Measurements from ENCODE around the gene PSG3.
"Not testable (repeated sequence)": the region's sequence is repeated elsewhere in the genome, so short reads cannot be mapped to it uniquely, and the experiment has no call there.

Gene PSG3

DNA sequence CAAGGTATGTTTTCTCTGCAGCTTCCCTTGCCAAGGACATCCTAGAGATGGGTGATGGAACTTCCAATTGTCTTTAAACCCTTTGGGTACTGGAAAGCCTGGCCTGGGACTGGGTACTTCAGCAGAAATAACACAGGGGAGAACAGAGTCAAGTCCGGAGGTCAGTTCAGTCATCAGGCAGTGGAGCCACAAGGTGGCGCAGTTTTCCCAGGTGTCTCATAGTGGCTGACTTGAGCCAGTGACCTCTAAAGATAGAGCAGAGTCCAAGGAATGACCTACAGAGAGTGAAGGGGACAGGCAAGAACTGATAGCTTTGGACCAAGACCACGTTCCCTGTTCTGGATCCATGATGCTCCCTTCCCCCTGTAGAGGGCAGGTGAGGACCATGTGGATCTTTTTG lies 18.4 kb upstream of the PSG3 start:
- WGBS, result 23% methylated on average over 3 of the region's 3 CpGs
- not testable (repeated sequence) for H3K9ac ChIP-seq (ENCODE audit: low read depth, low read length); H3K9me3 ChIP-seq (ENCODE audit: insufficient read depth, low read depth, low read length); H3K36me3 ChIP-seq (ENCODE audit: insufficient read depth, low read length); H3K27me3 ChIP-seq (ENCODE audit: insufficient read depth, low read length); H3K4me1 ChIP-seq (ENCODE audit: insufficient read depth, low read length); H3K4me3 ChIP-seq (ENCODE audit: low read length); H3K27ac ChIP-seq (ENCODE audit: low read depth, low read length)

DNA sequence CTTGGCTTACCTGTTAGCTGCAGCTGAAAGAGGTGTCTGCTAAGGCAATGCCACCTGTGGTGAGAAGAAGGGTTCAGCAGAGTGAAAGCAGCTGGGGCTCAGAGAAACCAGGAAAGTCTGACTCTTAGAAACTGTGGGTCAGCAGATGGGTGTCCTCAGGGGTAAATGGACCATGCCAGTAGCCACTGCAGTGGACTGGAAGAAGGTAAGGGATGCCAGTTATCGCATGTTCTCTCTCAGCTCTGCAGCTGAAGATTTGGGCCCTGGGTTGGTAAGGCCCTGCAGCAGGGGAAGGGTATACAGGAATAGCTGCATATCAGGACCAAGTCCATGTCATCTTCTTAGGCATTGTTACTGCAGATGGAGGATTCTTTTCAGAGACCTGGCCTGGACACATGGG lies 12.0 kb upstream of the PSG3 start:
- not testable (repeated sequence) for H3K9ac ChIP-seq (ENCODE audit: low read depth, low read length); H3K27ac ChIP-seq (ENCODE audit: low read depth, low read length); H3K27me3 ChIP-seq (ENCODE audit: insufficient read depth, low read length); H3K4me3 ChIP-seq (ENCODE audit: low read length); H3K4me1 ChIP-seq (ENCODE audit: insufficient read depth, low read length); H3K36me3 ChIP-seq (ENCODE audit: insufficient read depth, low read length)
- 90% methylated on average over 1 of the region's 1 CpG for WGBS
- H3K9me3 ChIP-seq (ENCODE audit: insufficient read depth, low read depth, low read length), result peaks cover 12% of the 10 kb centered on the region; the same call in 1 of the 2 replicates

GRCh38 chr19:42741726-42742607 lies 1.7 kb upstream of the PSG3 start:
- not testable (repeated sequence) for H3K27ac ChIP-seq (ENCODE audit: low read depth, low read length); H3K4me1 ChIP-seq (ENCODE audit: insufficient read depth, low read length); H3K9me3 ChIP-seq (ENCODE audit: insufficient read depth, low read depth, low read length); H3K4me3 ChIP-seq (ENCODE audit: low read length); H3K36me3 ChIP-seq (ENCODE audit: insufficient read depth, low read length); H3K27me3 ChIP-seq (ENCODE audit: insufficient read depth, low read length); H3K9ac ChIP-seq (ENCODE audit: low read depth, low read length)
- WGBS, result 46% methylated on average over 14 of the region's 14 CpGs

- H3K36me3 ChIP-seq (ENCODE audit: insufficient read depth, low read length); H3K9me3 ChIP-seq (ENCODE audit: insufficient read depth, low read depth, low read length); H3K4me1 ChIP-seq (ENCODE audit: insufficient read depth, low read length); H3K9ac ChIP-seq (ENCODE audit: low read depth, low read length); H3K4me3 ChIP-seq (ENCODE audit: low read length); H3K27ac ChIP-seq (ENCODE audit: low read depth, low read length); H3K27me3 ChIP-seq (ENCODE audit: insufficient read depth, low read length): not testable (repeated sequence)
- 81% methylated on average over 2 of the region's 2 CpGs for WGBS
These were observed 2.7 kb downstream of the PSG3 start for GRCh38 chr19:42737581-42738011.

DNA sequence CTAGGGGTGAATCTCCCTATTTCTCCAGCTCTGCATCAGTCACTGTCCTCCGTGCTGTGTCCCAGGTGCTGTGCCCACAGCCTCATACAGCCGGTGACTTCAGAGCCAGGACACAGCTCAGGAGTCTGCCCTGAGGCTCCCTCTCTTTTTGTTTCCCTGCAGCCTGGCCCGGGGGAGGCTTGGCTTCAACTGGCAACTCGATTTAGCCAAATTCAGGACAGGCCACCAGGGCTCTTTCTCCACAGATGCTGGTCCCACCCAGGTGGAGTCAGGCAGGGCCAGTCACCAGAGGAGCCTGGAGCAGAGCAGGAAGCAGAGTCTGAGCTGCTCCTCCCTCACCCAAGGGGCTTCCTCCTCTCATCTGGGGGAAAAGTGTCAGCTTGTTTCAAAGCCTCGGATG lies 11.9 kb downstream of the PSG3 start:
- not testable (repeated sequence) for H3K9ac ChIP-seq (ENCODE audit: low read depth, low read length); H3K36me3 ChIP-seq (ENCODE audit: insufficient read depth, low read length); H3K27ac ChIP-seq (ENCODE audit: low read depth, low read length); H3K4me3 ChIP-seq (ENCODE audit: low read length); H3K9me3 ChIP-seq (ENCODE audit: insufficient read depth, low read depth, low read length); H3K4me1 ChIP-seq (ENCODE audit: insufficient read depth, low read length); H3K27me3 ChIP-seq (ENCODE audit: insufficient read depth, low read length)
- WGBS, result 65% methylated on average over 5 of the region's 5 CpGs

DNA sequence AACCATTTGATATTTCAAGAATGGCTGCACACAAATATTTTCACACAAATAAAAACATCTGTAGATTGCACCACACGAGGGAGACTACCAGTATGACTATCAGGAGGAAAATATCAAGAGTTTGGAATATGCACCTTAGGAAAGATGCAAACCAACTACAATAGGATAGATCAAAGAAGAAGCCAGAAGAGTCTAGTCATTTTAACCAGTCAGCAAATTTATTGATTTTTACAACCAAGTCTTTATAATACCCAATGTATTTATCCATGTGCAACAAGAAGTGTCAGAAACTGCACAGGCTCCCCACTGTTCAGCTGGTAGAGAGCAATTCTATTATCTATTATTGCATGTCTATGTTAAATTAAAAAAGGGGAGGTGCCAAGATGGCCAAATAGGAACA lies 26.3 kb downstream of the PSG3 start:
- not testable (repeated sequence) for H3K9ac ChIP-seq (ENCODE audit: low read depth, low read length); H3K27me3 ChIP-seq (ENCODE audit: insufficient read depth, low read length); H3K4me3 ChIP-seq (ENCODE audit: low read length); H3K27ac ChIP-seq (ENCODE audit: low read depth, low read length); H3K9me3 ChIP-seq (ENCODE audit: insufficient read depth, low read depth, low read length); H3K4me1 ChIP-seq (ENCODE audit: insufficient read depth, low read length); H3K36me3 ChIP-seq (ENCODE audit: insufficient read depth, low read length)
- WGBS, result 83% methylated on average over 1 of the region's 1 CpG

- H3K4me3 ChIP-seq (ENCODE audit: low read length); H3K36me3 ChIP-seq (ENCODE audit: insufficient read depth, low read length): not testable (repeated sequence)
These were observed 27.5 kb downstream of the PSG3 start for GRCh38 chr19:42712753-42713152.

GRCh38 chr19:42710986-42711385 lies 29.3 kb downstream of the PSG3 start:
- H3K9me3 ChIP-seq (ENCODE audit: insufficient read depth, low read depth, low read length); H3K27me3 ChIP-seq (ENCODE audit: insufficient read depth, low read length); H3K9ac ChIP-seq (ENCODE audit: low read depth, low read length); H3K4me1 ChIP-seq (ENCODE audit: insufficient read depth, low read length); H3K4me3 ChIP-seq (ENCODE audit: low read length); H3K36me3 ChIP-seq (ENCODE audit: insufficient read depth, low read length); H3K27ac ChIP-seq (ENCODE audit: low read depth, low read length): not testable (repeated sequence)
- no CpG with 5 or more reads among the region's 1 CpG for WGBS

More at GRCh38 chr19:42712753-42713152, 27.5 kb downstream of the PSG3 start:
- WGBS, result 81% methylated on average over 6 of the region's 6 CpGs
- not testable (repeated sequence) for H3K4me1 ChIP-seq (ENCODE audit: insufficient read depth, low read length); H3K27ac ChIP-seq (ENCODE audit: low read depth, low read length); H3K9ac ChIP-seq (ENCODE audit: low read depth, low read length); H3K9me3 ChIP-seq (ENCODE audit: insufficient read depth, low read depth, low read length); H3K27me3 ChIP-seq (ENCODE audit: insufficient read depth, low read length)

GRCh38 chr19:42697884-42698283 lies 42.4 kb downstream of the PSG3 start:
- Histone ChIP-seq H3K9me3 (ENCODE audit: insufficient read depth, low read depth, low read length) (peaks cover 60% of the 10 kb centered on the region), H3K9ac (ENCODE audit: low read depth, low read length) (no peak overlapping the region), H3K4me1 (ENCODE audit: insufficient read depth, low read length) (no peaks in the 10 kb centered on the region), H3K36me3 (ENCODE audit: insufficient read depth, low read length) (no peaks in the 10 kb centered on the region), H3K4me3 (ENCODE audit: low read length) (no peak overlapping the region), H3K27me3 (ENCODE audit: insufficient read depth, low read length) (no peaks in the 10 kb centered on the region), H3K27ac (ENCODE audit: low read depth, low read length) (no peak overlapping the region)
- 94% methylated on average over 21 of the region's 22 CpGs for WGBS

GRCh38 chr19:42695811-42696503 lies 44.3 kb downstream of the PSG3 start:
- Histone ChIP-seq H3K27ac (ENCODE audit: low read depth, low read length) (no peak overlapping the region), H3K27me3 (ENCODE audit: insufficient read depth, low read length) (no peaks in the 10 kb centered on the region), H3K4me3 (ENCODE audit: low read length) (no peak overlapping the region), H3K36me3 (ENCODE audit: insufficient read depth, low read length) (no peaks in the 10 kb centered on the region), H3K9ac (ENCODE audit: low read depth, low read length) (no peak overlapping the region), H3K4me1 (ENCODE audit: insufficient read depth, low read length) (no peaks in the 10 kb centered on the region), H3K9me3 (ENCODE audit: insufficient read depth, low read depth, low read length) (peaks cover 54% of the 10 kb centered on the region)
- WGBS, result 68% methylated on average over 12 of the region's 12 CpGs

- Histone ChIP-seq H3K4me1 (ENCODE audit: insufficient read depth, low read length) (no peaks in the 10 kb centered on the region), H3K27ac (ENCODE audit: low read depth, low read length) (no peak overlapping the region), H3K9me3 (ENCODE audit: insufficient read depth, low read depth, low read length) (peaks cover 50% of the 10 kb centered on the region), H3K27me3 (ENCODE audit: insufficient read depth, low read length) (no peaks in the 10 kb centered on the region), H3K9ac (ENCODE audit: low read depth, low read length) (no peak overlapping the region), H3K36me3 (ENCODE audit: insufficient read depth, low read length) (no peaks in the 10 kb centered on the region), H3K4me3 (ENCODE audit: low read length) (no peak overlapping the region)
- 40% methylated on average over 5 of the region's 5 CpGs for WGBS
These were observed 46.4 kb downstream of the PSG3 start for GRCh38 chr19:42693760-42694350.
